ENCODE measurements around the gene CAMTA1.
A peak's percentile ranks its signal among the peaks of the same experiment; 100 is the strongest.

Gene CAMTA1

DNA sequence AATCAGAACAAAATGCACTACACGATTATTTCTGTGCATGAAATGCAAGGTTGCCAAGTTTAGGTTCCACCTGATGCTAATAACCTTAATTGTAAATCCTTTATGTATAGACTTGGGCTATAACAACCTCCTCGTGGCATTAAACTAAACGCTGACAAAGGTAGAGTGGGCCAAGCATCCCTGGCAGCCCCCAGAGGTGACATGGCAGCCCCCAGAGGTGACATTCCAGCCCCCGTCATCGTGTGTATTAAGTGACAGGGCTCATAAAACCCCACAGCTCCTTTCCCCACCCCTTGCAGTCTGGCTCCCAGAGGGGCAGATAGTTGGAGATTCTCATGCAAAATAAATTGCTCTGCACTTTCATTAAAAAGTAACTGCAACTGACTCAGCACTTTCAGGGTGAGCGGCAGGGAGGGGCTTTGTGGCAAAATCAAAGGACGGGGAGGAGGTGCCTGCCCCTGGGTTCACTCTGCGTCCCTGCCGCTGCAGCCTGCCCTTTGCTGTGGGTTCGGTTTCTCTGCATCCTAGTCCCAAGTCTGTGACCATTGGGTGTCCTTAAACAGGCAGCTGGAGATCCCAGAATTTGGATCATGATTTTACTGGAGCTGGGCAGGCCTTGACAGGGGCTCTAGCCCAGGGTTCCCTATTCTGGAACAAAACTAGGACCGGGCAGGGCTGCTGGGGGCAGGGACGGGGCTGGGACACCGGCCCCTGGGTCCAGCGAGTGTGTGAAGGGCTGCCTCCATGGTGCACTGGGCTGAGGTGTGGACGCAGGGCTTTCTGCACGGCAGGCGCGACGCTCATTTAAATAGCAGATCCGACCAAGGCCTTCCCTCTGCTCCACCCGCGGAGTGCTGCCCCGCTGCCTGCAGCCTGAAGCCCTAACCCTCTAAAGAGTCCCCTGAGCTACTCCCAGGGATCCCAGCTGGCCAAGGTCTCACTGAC, 751.0 kb downstream of the CAMTA1 start:
- no peak for DNase-seq

DNA sequence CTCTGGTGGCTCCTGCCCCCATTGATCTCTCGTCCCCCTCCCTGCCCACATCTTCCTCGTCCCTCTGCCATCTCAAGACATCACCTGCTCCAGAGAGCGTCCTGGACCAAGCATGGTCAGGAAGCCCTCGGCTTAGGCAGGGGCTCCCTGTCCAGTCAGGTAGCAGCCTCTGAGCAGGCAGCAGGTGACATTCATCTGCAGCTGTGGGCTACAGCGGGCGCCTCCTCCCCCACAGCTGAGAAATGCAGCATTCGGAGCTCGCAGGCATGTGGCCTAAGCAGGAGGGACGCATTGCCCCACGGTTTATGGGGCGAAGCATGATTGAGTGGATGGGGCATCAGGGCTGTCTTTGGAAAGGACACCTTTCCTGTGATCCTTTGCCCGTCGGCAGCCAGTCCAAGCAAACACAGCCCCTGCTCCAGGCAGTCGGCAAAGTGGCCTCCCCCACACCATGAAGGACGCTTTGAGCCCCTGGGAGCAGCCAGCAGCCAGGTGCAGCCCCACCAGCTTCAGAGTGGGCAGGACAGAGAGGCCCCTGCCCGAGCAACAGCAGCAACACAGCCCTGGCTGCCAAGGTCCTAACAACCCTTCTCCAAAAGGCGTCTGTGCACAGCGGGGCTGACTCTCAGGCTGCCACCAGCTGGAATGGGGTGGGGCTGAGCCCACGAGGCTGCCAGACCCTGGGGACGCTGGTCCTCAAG, 751.8 kb downstream of the CAMTA1 start:
- no peak for DNase-seq

DNA sequence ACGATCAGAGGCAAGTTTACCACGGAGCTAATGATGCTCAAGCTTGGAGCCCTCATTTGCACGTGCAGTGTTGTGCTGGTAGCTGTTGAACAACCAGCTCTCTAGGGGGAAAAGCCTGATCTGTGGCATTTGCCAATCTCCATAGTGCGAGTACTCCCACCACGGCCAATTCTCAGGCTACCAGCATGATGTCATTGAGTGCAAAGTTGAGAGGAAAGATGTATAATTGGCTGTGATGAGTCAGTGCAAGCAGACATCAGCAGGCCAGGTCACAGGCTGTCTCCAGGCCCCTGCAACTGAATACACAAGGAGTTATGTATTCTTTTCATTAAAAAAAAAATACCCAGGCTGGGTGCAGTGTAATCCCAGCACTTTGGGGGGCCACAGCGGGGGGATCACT, 752.8 kb downstream of the CAMTA1 start:
- DNase-seq = no peak

DNA sequence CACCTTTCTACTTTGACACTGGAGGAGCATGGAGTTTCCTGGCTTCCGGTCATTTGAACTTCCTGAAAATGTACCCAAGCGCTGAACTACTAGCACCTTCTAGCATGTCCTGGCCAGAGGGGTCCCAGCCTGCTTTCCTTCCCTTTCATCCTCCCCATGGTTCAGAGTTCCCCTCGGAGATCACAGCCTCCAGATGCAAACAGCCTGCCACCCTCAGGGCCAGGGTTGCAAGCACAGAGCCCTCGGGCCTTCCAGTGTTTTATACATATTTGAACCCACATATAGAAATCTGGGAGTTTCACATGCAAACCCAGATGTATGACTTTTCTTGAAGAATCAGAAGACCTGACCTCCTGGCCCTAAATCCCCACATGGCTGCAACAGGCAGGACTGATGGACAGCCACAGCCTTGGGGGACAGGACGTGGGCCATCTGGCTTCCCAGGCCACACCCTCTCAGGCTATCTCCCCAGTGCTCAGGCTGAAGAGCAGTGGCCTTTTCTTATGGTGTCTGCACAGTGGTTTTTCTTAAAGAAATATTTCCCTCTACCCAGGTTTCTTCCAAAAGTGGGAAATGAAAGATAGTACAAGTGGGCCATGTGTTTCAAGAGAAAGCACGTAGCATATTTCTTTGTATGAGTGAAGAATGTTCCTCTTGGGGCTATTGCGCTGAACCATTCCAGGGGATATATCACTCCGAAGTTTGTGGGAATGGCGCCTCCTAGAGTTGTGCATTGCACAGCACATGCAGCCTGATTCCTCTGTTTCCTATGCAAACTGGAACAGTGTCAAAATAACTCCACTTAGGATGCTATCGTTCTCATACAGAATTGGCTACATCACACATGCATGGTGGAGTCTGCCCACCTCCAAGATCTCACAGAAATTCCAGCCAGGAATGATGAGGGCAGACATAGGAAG, 753.9 kb downstream of the CAMTA1 start:
- no peak for DNase-seq

DNA sequence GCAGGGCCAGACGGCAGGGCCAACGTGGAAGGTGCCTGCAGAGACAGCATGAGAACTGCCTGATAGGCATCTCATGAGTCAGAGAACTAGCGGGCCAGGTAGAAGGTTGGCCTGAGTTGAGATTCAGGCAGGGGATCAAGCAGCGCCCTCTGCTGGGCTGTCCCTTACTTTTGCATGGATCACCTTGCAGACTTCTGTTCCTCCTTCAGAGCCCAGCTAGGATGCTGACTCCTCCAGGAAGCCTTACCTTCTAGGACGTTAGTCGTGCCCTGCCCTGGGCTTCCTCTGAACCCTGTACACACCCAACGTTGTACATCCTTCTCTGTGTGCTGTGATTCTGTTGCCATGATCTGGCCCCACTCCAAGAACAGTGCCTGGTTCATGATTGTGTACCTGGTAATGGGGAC, 754.5 kb downstream of the CAMTA1 start:
- peak; percentile 39 for DNase-seq

DNA sequence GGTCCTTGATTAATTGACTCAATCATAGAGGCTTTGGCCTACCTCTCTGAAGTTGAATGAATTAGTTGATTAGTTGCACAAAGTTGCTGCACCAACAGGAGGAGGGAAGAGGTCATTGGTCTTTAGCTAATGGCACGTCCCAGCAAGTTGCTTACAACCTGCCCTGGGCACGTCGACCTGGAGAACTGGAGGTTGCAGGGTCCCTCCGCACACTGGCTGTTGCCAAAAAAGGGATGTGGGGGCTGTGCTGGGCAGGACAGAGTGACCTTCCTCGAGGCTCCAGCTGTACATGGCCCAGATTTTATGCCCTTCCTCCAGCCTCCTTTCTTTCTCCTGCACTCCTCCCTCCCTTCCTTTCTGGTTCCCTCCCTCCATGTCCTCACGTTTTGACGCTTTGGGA, 755.6 kb downstream of the CAMTA1 start:
- DNase-seq = no peak

DNA sequence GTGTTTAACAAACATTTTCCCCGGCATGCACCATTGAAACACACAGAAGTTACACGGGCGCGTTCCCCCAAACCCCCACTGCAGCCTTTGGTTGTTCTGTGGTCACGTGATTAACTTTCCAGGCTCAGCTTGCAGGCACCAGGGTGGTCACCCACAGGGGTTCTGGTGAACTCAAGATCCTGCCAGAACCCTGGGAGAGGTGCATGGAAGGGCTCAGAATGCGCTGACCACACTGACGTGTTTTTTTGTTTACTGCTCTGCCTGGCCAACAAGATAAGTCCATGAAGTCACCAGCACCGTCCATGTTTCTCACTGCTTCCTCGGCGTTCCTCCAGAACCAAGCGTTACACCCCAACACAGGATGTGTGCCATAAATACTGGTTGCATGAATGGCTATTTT, 756.4 kb downstream of the CAMTA1 start:
- DNase-seq = no peak

DNA sequence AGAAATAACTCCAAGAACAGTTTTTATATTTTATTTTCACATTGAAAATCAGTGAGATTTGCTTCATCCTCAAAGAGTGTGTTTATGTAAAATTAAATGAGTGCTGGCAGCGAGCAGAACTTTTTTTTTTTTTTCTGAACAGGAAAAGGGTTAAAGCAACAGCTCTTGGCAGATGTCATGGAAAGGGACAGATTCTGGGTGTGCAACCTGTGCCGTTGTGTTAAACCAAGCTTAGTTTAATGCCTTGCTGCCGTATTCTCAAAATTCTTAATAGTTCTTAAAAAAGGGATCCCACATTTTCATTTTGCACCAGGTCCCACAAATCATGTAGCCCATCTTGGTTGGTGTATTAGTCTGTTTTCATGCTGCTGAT, 758.5 kb downstream of the CAMTA1 start:
- DNase-seq = no peak

DNA sequence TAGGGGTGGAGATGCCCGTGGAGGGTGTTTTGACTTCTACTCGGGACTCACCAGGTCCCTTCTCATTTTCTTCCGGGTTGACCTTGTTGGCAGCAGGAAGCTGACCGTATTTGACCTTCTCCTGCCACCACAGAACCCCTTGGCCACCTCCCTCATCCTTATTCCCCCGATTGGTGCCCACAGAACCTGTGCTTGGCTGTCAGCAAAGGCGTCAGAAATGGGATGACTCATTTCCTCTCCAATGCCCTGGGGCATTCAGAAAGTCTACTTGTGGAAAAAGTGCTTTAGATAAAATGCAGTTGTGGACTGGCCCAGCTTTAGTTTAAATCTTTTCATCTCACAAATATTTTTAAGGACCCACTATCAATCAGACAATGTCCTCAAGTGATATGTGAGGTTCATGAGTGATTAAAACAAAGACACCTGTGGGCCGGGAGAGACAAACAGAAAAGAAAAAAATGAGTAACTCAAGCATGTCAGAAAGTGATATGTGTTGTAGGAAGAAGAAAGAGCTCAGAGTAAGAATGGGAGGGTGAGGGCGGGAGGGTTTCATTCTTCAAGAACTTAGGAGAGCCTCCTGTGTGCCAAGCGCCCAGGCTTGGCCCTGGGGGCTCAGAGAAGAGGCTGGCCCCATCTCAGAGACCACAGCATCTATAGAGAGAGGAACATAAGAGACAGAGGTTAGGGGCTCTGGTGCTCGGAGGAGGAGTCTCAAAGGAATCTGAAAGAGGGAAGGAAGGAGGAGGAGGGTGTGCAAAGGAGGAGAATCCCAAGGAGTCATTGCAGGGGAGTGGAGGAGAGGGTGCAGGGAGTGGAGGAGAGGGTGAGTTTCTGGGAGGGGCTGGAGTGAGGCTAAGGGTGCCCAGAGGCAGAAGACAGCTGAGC, 764.3 kb downstream of the CAMTA1 start:
- DNase-seq = no peak

DNA sequence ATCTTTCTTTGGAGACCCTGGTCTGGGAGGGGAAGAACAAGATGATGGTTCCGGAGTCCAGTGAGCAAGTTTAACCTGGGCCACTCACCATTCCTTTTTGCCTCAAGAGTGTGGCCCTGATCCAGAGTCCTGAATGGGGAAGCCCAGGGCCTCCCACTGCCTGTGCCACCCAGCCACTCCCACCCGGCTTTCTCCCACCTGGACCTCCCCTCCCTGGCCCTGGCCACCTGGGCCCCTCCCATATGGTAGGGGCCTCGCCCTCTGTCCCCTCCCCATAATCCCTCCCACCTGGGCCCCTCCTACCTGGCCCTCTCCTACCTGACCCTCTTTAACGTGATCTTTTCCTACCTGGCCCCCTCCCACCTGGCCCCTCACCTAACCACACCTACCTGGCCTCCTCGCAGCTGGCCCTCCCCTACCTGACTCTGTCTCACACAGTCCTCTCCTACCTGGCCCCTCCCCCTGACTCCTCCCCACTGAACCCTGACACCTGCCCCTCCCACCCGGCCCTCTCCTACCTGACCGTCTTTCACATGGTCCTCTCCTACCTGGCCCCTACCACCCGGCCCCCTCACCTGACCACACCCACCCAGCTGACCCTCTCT, 765.1 kb downstream of the CAMTA1 start:
- DNase-seq = no peak

DNA sequence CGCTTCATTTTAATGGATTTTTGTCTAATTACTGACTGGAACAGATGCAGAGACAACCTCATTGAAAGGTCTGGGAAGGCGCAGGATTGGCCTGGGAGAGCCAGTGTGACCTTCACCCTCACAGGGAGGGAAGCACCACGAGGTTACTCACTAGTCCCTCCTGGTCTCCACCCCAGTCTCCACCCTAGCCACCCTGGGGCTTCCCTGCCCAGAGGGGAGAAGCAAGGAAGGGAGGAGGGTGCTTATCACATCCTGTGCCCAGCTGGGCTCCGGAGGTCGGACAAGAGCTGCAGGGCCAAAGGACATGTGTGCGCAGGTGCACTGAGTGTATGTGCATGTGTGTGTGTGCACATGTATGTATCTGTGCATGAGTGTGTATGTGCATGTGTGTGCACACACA, 765.7 kb downstream of the CAMTA1 start:
- no peak for DNase-seq

DNA sequence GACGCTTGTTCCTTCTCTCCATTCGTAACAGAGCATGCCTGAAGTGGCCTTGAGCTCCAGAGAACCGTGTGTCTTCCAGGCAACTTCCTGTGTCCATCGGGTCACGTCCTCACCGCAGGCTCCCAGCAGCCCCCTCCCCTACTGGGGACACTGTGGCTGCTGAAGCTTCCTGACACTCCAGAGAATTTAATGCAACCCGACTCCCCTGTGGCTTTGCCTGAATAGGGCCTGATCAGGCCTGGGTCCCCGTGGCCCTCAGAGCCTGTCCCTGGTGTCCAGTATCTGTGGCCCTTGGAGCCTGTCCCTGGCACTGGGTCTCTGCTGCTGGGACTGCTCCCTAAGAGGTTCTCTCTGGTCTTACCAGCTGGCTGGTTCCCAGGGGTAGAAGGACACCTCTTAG, 766.2 kb downstream of the CAMTA1 start:
- no peak for DNase-seq

DNA sequence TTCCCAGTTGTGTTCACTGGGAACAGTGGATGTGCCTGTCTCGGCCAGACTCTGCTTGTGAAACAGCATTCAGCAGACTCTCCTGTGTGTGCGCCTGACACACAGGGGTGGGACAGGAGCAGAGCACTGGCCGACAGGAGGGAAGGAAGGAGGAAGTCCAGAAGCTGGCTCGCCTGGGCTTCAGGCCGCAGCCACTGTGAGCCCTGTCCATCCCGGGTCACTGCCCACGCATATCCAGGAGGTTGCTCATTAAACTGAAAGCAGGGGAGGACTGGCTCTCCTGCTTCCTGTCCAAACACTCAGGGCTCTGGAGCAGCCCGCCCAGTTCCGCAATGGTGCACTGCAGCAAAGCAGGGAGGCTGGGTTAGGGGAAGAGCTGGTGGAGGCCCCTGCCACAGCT, 767.1 kb downstream of the CAMTA1 start:
- no peak for DNase-seq

DNA sequence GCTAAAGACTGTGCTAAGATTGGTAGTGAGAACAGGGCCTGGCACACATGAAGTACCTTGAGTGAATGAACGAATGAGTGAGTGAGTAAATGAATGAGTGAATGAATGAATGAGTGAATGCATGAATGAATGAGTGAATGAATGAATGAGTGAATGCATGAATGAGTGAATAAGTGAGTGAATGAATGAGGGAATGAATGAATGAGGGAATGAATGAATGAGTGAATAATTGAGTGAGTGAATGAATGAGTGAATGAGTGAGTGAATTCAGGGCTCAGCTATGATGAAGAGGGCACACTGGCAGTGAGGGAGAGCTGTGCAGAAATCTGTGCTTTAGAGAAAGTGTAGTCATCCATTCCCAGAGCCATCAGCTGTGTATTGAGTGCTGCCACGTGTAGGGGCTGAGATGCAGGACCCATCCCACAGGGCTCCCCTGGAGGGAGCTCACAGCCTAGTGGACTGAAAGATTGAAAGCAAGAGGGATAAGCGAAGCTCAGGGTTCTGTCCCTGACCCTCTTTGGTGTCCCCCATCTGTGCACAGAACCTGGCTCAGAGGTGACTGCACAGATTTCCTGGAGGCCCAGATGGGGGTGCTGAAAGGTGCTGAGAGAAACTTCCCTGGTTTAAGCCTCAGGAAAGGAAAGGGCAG, 767.9 kb downstream of the CAMTA1 start:
- no peak for DNase-seq

DNA sequence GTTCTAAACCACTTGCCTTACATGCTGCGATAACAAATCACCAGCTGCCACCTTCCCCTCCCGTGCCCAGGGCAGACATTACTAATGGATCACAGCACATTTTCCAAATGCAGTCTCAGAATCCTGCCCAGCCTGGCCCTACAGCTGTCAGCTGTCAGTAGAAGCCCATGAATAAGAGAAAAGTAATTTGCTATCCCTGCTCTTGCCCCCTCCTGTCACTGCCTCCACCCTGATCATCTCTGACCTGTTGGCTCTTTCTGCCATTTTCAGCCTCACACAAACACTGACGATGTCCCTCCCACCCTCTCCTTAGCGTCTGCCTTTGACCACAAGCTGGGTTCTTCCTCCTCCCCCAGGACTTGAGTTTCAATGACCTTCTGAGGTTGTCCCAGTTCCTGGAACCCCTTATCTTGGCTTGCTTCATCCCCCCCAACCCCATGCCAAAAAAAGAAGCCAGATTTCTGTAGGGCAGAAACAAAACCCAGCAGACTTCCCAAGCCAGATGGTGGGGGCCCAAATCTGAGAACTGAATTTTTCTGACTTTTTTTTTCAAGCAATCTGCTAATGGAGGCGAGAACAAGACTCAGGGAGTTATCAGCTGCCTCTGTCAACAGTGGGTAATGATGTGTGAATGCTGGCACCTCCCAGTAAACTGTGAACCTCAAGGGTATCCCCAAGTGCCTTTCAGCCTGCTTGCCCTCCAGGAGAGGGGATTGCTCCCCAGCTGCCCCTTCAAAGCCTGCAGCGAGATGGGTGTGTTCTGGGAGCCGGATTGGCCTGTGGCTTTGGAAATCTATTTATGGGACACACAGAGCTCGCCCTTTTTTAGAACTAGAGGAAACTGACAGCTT, 769.4 kb downstream of the CAMTA1 start:
- no peak for DNase-seq

DNA sequence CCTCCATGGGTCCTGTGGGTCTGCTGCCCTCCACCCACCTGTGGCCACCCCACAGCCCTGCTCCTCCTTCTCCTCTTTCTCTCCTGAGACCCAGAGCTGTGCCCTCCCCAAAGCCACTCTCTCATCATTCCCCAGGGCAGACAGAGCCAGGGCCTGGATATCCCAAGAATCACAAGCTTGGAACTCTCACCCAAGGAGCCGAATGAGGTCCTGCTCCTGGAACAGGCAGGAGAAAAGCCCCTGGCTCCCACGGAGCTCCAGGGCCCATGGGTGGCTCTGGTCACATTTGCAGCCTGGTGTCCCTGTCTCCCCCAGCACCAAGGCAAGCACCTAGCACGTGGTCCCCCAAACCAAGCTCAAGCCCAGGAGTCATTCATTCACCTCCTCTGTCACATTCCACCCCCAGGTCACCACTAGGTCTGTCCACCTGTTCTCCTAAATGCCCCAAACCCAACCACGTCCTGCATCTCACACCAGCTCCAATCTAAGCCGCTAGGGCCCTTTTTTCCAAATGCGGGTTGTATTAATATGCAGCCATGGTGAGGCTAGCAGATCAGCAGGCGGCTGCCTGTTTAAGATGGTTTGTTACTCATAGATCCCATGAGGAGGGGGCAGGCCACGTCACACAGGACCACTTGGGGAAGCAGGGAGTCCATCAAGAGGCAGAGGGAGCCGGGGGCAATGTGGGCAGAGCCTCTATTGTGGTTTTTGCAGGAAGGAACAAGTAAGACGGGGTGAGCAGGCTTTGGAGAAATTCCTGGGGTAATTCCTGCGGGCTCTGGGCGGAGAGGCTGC, 770.3 kb downstream of the CAMTA1 start:
- DNase-seq = no peak

DNA sequence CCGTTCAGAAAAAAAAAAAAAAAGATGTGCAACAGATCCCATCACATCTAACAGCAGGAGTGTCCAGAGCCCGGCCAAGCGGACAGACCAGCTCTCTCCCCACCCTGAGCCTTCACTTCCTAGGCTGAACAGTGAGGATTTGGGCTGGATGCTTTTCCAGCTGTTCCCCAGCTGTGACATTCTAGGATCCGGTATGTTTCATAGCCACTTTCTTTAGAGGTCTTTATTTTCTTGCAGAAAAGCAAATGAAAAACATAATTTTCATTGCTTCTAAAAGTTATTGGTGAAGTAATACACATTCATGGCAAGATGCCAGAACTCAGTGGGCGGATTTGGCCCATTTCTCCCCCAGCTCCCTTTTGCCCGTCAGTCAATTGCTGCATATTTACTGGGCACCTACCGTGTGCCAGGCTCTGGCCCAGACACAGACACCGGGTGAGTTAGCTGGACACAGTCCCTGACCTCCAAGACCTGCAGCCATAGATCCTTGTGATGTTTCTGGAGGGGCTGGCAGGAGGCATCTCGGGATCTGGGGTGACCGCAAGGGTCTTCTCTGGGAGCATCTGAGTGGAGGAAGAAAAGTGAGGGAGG, 772.1 kb downstream of the CAMTA1 start:
- DNase-seq = no peak

DNA sequence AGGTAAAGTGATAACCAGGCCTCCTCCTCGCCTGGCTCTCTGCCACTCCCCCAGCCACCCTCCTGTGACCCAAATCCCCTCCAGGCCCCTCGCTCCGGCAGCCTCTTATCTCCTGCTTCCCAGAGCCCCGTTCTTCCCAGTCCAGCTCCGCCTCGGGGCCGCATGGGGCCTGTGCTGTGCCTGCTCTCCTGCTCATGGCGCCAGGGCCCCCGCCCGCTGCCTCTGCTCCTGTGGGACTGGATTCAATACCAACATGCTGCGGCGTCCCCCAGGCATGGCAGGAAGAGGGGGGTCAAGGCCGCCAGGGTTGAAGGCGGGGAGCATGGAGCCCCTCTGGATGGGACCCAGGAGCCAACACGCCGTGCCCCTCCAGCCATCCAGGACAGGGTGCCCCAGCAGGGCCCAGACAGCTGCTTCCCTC, 772.8 kb downstream of the CAMTA1 start:
- DNase-seq = no peak

DNA sequence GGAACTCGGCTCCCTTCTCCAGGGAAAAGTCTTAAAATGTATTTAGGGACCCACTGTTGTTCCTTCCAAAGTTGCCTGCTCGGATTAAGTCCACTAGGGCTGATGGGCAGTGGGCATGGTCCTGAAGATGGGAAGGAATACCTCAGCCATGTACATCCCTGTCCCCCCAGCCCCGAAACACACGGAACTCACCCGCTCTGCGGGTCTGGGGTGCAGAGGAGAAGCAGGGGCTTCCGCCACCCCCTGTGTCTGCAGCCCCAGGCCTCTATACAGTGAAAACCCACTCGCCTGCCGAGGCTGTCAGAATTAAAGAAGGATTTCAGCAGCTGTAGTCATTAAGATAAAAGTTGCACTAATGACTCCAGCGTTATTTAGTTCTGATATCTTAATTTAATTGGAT, 773.2 kb downstream of the CAMTA1 start:
- DNase-seq = no peak
